Cerebellar nuclear complex (tissue), 1 donor: Measurements from ENCODE around the gene LRRN2.
"Not testable (repeated sequence)": the region's sequence is repeated elsewhere in the genome, so short reads cannot be mapped to it uniquely, and the experiment has no call there.

Experiments
- DNase-seq, 2 experiments: peaks; one replicate each; lab custom pipeline; 2025; lab: John Stamatoyannopoulos, UW

Gene LRRN2

DNA sequence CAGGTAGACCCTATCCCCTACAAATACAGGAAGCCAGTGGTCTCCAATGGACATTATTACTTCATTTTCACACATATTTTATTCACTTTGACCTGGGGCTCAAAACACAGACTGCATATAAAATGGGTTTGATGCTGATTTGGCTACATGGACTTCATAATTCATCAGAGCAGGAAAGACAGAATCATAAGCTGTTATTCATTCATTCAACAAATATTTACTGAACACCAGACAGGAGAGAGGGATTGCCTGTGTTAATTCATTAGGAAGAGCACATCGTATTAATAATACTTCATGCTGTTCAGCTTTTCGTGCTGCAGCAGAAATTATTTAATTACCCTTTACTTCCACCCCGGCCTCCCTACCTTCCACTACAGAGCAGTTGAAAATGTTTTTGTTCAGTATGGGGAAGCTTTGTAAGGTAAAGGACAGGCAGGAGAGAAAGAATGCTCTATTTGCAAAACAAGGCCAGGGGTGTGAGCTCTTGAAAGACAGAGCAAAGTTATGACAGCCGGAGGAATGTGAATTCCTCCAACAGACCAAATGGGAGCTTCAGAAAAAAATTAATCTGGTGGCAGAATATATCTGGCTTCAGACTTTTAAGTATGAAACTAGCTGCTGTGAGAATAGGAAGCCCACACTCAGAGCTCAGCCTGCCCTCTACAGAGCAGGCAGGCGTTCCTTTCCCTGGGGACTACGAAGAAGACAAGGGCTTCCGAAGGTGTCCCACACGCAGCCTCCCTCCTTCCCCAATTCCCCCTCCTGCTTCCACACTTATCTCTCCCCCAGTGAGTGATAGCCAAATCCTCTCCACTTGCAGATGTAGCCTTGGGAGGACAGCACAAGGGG, 111.3 kb downstream of the LRRN2 start:
- no peak for DNase-seq

DNA sequence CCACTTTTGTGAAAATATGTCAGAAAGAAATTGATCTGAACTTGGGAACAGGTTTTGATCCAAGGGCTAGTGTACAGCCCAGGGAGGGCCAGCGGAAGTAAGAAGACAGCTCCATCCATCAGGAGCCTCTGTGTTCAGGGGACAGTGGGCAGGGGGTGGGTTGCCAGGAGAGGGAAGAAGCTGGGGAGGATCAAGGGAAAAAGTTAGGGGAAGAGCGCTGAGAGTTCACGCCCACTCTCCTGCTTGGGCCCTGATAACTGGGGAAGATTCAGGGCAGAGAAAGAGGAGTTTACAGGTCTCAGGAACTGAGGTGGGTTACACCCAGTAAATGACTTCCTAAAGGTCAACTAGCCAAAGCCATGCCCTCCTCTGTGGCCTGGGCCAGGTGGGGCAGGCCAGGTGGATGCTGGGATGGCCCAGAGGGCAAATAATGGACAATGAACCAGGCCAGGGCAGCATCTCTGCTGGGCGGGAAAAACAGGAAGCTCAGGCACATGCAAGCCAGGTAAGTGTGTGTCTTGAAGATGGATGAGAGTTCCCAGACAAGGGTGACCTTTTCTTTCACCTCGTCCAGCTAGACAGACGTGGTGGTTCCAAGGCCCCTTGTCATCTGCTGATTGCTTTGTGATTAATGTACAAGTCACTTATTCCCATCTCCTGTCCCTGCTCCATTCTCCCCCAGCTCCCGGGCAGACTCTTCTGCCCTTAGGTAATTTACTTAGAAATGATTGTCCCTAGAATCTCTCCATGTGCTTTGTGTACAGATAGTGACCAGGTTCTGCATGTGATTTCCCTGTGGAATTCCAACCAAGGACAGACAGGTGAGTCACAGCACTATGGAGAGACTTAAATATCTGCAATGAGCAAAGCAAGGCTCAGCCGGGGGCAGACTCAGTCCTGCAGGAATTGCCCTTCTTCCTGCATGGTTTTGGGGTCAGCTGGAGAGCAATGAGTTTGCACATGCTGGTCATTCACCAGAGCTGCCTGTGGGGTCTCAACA, 112.3 kb downstream of the LRRN2 start:
- no peak for DNase-seq

DNA sequence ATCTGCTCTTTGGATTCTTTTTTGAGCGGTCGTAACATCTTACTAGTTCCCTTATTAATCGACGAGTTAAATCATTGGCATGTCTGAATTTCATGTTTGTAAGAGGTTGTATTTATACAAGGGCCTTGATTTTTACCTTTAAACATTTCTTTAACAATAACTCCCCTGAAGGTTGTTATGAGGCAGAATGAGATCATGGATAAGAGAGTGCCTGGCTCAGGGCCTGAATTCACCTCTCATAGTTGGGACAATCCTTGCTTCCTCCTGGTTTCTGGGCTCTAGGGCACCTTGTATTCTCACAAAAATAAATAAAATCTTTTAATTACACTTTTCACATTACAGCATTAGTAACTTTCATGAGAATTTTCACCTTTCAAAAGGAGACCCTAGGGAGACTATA, 113.9 kb downstream of the LRRN2 start:
- no peak for DNase-seq

DNA sequence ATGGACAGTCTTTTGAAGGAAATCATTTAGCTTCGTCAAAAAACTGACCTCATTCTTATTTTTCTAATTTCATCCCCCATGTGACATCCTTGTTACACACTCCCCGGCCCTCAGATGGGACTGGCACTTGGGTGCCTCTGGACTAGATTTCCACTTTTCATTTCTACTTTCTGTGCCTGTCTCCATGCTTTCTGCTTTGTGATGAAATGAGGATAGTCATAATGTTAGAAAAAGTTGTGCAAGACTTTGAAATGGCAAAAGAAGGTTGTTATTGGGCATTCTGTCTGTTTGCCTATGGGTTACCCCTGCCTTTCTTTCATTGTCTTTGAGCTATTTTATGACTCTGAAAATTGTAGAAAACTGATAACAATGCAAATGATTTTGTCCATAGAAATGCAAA, 114.4 kb downstream of the LRRN2 start:
- no peak for DNase-seq

DNA sequence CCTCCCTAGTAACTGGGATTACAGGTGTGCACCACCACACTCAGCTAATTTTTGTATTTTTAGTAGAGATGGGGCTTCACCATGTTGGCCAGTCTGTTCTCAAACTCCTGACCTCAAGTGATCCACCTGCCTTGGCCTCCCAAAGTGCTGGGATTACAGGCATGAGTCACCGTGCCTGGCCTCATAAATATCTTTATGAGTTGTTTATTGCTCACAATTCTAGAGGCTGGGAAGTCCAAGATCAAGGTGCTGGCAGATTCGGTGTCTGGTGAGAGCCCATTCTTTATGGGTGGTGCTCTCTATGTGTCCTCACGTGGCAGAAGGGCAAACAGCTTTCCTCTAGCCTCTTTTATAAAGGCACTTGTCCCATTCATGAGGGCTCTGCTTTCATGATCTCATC, 115.5 kb downstream of the LRRN2 start:
- DNase-seq: not testable (repeated sequence)

DNA sequence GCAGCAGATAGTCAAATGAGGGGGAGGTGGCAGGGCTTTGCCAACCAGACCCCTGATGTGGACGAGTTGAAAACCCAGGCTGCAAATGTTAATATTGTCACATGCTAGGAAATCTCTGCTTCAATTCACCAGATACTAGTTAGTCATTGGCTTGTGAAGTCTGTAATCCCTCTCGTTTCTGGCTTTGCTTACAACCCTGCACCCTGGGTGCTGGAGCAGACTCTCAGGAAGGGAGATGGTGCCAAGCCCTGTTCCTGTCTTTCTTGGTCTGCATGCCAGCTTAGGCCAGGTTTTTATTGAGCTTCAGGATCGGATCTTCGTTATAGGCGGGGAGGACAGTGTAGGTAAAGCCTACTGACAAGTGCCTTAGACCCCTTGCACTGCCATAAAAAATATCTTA, 116.1 kb downstream of the LRRN2 start:
- peak in 1 of 2 experiments; percentile 17 for DNase-seq

DNA sequence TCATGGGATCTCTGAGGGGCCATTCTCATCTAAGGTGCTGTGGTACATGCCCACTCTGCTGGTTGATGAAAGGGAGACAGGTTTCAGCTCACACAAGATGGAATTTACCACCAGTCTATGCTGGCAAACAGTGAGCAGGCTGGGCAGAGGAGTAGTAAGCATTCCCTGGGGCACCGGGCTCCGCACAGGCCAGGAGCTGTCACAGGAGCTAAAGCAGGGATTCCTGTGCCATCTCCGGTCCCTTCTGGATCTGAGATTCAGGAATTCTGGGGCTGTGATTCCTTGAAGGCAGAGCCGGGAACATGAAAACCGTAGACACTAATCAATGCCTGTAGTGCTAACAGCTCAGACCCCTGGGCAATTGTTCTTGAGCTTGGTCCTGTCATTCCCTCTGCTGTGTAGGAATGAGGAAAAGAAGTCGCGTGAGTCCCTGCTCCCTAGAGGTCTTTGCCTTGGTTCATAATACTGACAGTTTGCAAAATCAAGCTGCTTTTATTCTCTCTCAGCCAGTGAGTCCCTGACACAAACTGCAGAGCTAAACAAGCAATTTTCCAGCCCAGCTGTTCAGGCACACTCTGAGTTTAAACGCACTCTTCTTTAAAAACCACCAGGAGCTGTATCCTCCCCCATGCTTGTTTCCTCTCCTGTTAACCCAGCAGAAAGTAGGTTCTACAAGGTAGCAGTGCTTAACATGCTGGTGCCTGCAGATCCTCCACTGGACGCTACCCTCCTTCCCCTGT, 116.8 kb downstream of the LRRN2 start:
- DNase-seq: no peak
